GM18868 (cell line): ENCODE results near the gene ZC3H12D.
"Not testable (repeated sequence)": the region's sequence is repeated elsewhere in the genome, so short reads cannot be mapped to it uniquely, and the experiment has no call there.

Source experiments
- ATAC-seq: cut with Tn5 transposase; IDR thresholded peaks from one replicate; pipeline ENCODE4 v1.9.1; 2021; ENCODE audit warnings: mild to moderate bottlenecking, moderate library complexity; ENCODE audit not compliant: unreplicated experiment

Gene ZC3H12D

GRCh38 chr6:149483849-149484655 lies 762 bp downstream of the ZC3H12D start:
- no peak for ATAC-seq

DNA sequence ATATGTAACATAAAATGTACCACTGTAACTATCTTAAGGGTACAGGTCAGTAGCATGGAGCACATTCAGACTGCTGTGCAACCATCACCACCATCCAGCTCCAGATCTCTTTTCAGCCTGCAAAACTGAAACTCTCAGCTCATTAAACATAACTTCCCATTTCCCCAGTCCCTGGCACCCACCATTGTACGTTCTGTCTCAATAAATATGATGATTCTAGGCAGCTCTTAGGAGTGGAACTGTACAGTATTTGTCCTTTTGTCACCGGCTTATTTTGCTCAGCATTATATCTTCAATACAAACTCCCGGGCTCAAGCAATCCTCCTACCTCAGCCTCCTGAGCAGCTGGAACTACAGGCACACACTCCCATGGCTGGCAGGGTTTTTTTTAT lies 1.5 kb downstream of the ZC3H12D start:
- no peak for ATAC-seq

- ATAC-seq: no peak
Measured at GRCh38 chr6:149482545-149483333, 2.1 kb downstream of the ZC3H12D start.

DNA sequence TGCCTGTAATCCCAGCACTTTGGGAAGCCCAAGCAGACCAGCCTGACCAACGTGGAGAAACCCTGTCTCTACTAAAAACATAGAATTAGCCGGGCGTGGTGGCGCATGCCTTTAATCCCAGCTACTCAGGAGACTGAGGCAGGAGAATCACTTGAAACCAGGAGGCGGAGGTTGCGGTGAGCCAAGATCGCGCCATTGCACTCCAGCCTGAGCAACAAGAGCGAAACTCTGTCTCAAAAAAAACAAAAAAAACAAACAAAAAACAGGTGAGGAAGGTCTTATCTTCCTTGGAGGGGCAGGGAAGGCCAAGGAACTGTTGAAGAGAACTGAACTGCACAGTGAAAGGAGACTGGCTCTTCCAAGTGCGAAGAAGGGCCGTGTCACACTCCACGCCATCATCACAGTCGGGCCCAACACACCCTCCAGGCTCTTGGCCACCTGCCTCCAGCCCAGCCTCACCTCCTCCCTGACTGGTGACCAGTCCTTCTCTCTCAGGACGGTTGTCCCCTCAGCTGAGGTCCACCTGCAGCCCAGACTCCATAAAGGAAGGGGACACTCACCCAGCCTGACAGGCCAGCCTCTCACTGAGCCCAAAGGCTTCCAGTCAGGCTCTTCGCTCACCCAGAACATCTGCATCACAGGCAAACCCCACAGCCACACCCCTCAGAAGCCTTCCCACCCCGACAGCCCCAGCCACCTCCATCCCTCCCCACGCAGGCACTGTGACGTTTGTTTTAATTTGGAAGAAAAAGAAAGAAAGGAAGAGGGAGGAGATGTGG lies 4.1 kb downstream of the ZC3H12D start:
- no peak for ATAC-seq

DNA sequence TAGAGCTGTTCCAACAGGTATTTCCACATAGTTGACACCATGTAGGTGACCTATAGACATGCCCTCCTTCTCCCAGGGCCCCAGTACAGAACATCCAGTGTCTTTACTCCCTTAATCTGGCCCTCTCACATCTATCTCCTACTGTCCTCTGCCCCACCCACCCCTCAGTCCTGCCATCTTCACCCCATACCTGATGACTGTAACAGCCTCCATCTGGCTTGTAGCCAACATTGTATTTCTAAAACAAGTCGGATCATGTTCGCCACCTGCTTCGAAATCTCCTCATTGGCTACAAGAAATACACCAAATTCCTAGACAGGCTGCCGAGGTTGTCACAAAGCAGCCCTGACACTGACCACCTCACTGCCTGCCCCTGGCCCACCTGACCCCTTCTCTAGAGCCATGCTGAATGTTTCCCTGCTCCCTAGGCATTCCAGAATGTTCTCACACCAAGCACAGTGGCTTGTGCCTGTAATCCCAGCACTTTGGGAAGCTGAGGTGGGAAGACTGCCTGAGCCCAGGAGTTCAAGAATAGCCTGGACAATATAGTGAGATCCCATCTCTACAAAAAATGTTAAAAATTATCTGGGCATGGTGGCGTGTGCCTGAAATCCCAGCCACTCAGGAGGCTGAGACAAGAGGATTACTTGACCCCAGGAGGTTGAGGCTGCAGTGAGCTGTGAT lies 6.0 kb downstream of the ZC3H12D start:
- no peak for ATAC-seq

DNA sequence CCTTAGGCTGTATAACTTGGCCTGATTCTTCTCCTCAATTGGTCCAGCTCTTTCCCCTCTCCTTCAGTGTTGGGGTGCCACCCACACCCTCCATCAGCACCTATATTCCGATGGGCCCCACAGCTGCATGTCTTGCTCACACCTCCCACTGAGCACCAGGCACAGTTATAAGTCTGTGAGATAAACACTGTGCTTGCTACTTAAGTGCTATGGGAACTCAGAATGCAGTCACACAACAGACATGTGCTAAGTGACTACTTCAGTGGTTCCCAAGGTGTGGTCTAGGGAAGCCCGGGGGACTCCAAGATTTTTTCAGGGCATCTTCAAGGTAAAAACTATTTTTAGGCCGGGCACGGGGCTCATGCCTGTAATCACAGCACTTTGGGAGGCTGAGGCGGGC lies 7.3 kb downstream of the ZC3H12D start:
- ATAC-seq: no peak

- ATAC-seq: no peak
Measured at GRCh38 chr6:149476789-149477455, 7.9 kb downstream of the ZC3H12D start.

GRCh38 chr6:149474108-149474935 lies 10.5 kb downstream of the ZC3H12D start:
- ATAC-seq: peak; percentile 38

- ATAC-seq: peak; percentile 19
Measured at GRCh38 chr6:149473080-149474052, 11.4 kb downstream of the ZC3H12D start.

GRCh38 chr6:149472241-149472640 lies 12.6 kb downstream of the ZC3H12D start:
- no peak for ATAC-seq

DNA sequence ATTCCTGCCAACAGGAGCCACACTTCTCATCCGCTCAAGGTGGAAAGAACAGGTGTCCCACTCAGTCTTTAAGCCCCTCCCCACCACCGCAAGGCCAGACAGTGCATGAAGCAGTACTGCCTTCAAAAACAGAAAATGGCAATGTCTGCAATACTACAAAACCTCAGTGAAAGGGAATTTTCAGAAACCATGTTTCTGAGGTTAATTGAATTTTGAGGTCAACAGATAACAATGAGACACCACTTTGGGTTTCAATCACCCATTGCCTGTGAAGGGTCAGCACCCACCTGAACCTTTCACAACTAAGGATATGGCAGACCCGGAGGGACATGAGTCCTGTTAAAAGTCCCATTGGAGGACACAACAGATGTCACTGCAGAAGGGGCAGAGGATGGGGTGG lies 13.0 kb downstream of the ZC3H12D start:
- ATAC-seq: peak; percentile 42

- no peak for ATAC-seq
Measured at GRCh38 chr6:149470948-149471347, 13.9 kb downstream of the ZC3H12D start.

DNA sequence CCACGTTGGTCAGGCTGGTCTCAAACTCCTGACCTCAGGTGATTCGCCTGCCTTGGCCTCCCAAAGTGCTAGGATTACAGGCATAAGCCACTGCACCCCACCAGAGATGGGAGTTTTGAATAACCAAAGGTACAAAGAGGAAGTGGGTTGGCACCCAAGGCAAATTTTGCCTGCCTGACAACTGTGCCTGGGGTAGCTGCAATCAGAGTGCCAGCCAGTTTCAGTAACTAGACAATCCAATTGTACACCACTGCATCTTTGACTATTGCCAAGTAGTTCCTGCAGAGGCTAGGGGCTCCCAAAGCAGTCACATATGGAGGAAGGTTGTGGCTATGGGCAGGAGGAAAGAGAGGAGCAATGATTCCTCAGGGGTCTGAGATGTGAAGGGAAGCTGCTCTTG lies 16.6 kb downstream of the ZC3H12D start:
- peak; percentile 20 for ATAC-seq

GRCh38 chr6:149467265-149467664 lies 17.5 kb downstream of the ZC3H12D start:
- ATAC-seq: no peak

DNA sequence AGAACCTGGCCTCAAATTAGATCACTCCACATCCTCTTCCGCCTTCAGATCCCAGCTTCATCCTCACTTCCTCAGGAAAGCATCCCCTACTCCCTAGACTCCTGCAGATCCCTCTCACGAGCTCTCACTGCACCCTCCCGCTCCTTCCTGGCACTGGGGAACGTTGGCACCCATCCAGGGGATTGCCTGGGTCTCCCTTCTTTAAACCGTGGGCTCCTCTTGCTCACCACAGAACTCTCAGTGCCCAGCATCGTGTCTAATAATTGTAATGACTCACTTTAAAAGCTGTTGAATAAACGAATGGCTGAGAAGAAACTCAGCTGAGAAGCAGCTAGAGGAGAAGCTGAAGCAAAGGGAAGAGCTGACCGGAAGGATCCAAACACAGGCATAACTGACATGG lies 20.4 kb downstream of the ZC3H12D start:
- no peak for ATAC-seq

DNA sequence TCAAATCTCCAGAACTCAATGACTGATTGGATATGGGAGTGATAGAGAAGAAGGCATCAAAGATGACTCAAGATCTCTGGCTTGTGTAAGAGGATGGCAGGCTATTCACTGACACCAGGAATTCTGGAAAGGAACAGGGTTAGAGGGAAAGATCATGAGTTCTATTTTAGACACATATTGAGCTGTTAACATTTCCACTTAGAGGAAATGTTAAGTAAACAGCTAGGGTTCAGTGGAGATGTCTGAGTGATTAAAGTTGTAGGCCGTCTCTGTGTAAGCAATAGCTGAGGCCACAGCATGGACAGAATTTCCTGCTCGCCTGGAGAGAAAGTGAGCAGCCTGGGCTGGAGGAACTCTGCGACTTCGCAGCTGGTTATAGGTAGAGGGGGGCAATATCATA lies 21.0 kb downstream of the ZC3H12D start:
- ATAC-seq: no peak

GRCh38 chr6:149462712-149463111 lies 22.1 kb downstream of the ZC3H12D start:
- not testable (repeated sequence) for ATAC-seq

GRCh38 chr6:149461670-149462069 lies 23.1 kb downstream of the ZC3H12D start:
- ATAC-seq: no peak
